Vagina (tissue), 2 donors: ENCODE results near the gene KCNJ4.
"Not testable (repeated sequence)": the region's sequence is repeated elsewhere in the genome, so short reads cannot be mapped to it uniquely, and the experiment has no call there.

Experiments
- POLR2A ChIP-seq, 2 donors: fragments of 450-650 bp; IDR thresholded peaks; one replicate each; pipeline ENCODE4 v1.6.1; 2017; ENCODE audit warnings: antibody characterized with exemption in 2 of 2, mild to moderate bottlenecking in 2 of 2, moderate library complexity in 2 of 2
- TF ChIP-seq, protein P1 (sequence below), 3 experiments: fragments of 450-650 bp in 2 of 3; fragments of 200-600 bp in 1 of 3; sonication (generic) in 1 of 3; IDR thresholded peaks; one replicate each; pipeline ENCODE4 v1.5.1; 2017 to 2019; ENCODE audit warnings: antibody characterized with exemption in 3 of 3, mild to moderate bottlenecking in 2 of 3, moderate library complexity in 2 of 3

DNA sequence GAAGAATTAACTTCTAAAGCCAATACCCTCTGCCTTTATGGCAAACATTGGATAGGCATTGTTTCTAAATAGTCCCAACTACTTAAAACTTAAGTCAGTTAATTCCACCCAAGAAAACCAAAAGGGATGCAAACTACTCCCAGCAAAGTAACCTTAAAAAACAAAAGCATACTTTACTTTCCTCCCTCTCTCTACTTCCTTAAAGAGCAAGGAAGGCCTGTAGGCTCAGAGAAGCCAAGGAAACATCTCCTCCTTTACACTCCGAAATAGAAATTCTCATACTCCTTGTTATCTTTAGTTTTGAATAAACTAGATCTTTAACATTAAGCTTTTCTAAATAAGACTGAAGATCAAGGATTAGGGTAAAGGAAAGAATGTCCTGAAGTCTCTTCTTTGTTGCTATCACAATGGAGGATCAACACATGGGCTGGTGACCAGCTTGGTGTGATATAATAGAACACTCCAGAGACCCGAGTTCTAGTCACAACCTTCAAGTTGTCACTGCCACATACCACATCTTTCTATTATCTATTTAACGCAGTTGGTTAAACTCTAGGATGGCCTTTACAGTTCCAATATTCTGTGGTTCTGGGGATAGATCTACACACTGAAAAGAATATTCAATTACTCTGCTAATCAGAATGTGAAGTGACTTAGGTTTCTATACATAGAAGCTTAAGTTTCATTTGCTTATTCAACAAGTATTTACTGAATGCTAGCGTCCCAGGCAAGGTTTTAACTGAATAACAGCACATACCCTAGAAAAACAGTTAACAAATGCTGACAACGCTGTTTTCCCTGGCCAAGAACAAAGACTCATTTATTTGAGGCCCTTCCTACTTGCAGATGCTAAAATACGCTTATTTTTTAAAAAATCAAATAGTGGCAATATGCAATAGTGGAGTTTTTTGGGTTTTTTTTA lies 66.2 kb downstream of the KCNJ4 start:
- TF ChIP-seq, protein P1, sequence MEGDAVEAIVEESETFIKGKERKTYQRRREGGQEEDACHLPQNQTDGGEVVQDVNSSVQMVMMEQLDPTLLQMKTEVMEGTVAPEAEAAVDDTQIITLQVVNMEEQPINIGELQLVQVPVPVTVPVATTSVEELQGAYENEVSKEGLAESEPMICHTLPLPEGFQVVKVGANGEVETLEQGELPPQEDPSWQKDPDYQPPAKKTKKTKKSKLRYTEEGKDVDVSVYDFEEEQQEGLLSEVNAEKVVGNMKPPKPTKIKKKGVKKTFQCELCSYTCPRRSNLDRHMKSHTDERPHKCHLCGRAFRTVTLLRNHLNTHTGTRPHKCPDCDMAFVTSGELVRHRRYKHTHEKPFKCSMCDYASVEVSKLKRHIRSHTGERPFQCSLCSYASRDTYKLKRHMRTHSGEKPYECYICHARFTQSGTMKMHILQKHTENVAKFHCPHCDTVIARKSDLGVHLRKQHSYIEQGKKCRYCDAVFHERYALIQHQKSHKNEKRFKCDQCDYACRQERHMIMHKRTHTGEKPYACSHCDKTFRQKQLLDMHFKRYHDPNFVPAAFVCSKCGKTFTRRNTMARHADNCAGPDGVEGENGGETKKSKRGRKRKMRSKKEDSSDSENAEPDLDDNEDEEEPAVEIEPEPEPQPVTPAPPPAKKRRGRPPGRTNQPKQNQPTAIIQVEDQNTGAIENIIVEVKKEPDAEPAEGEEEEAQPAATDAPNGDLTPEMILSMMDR (IDR thresholded peaks at IDR 0.05) = not testable (repeated sequence)
- TF ChIP-seq POLR2A (IDR thresholded peaks at IDR 0.05) = not testable (repeated sequence)
